Activated CD8-positive, alpha-beta memory T cell treated with anti-CD3 and anti-CD28 coated beads, Interleukin-2, amount 50 U/mL, for 48 hours (primary cell): ENCODE results near the gene TMEM131.
"Not testable (repeated sequence)": the region's sequence is repeated elsewhere in the genome, so short reads cannot be mapped to it uniquely, and the experiment has no call there.

Experiments used
- DNase-seq: peaks from one replicate; pipeline ENCODE4 v3.0.0-alpha.2; 2020

TMEM131 gene

DNA sequence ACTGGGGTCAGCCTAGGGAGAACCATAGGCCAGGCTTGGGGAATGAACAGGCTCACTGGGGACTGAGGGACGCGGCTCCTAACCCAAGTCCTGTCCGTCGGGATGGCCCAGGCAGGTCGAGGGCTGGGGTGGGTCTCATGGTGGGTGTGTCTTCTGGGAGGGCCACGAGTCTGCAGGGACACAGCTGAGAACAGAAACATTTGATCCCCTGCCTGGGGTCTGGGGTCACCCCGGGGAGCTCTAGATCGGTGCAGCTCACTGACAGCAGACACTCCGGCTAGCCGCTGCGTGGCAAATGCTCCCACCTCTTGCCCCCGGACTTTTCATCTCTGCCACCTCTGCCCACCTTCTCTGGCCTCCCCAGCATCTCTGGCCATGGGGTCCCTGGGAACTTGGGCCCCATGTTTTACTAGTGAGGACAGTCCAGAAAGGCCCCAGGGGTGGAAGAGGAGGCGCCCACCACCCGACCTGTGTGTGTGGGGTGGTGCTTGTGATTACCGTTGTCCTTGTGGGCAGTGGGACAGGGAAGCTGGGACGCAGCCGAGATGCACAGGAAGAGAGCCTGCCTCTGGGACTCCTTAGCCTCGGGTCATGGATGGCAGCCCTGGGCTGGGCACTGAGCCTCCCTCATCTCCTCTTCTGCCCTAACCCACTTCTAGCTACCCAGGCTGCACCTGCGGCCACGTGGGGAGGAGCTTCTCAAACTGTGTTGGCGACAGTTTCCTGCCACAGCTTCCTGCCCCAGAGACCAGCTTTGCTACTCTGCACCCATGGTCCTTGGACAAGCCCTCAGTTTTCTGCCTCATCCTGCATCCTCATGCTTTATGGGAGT, 277.5 kb downstream of the TMEM131 start:
- DNase-seq, result peak; percentile 80

GRCh38 chr2:97717613-97717995, 278.1 kb downstream of the TMEM131 start:
- no peak for DNase-seq

GRCh38 chr2:97716695-97717612, 278.8 kb downstream of the TMEM131 start:
- DNase-seq, result no peak

- DNase-seq, result no peak
Measured at GRCh38 chr2:97715951-97716694, 279.6 kb downstream of the TMEM131 start.

DNA sequence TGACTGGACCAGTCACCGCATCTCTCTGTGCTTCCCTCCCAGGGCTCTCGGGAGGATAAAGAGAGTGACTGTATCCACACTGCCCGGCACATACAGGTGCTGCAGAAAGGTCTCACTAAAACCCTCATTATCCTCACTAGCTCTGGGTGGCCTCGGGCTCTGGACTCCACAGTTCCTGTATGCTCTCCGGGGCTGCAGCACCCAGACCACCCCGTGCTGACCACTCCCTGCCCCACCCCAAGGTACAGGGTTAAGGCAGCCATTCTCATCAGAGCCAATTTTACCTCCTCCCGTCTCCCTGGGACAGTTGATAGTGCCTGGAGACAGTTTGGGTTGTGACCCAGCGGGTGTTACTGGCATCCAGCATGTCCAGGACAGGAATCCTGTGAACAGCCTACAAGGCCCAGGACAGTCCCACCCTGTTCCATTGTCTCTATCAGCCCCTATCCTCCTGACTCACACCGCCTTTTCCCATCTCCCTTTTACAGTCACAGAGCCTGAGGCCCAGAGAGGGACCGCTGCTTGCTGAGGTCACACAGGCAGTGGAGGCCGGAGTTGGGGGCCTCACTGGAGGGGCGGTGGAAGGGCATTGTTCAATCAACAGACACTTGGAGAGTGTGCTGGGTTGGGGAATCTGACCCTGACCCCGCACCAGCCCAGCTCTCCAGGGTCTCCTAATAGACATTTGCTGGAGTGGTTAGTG, 280.6 kb downstream of the TMEM131 start:
- DNase-seq, result no peak

GRCh38 chr2:97714084-97714949, 281.4 kb downstream of the TMEM131 start:
- DNase-seq, result no peak

- peak; percentile 82 for DNase-seq
Measured at GRCh38 chr2:97713296-97714083, 282.3 kb downstream of the TMEM131 start, which contains the start of gene ZAP70. Gene ZAP70 (plus strand): TSS chr2:97713576. CDS start chr2:97724037, 10,461 bp downstream.

DNA sequence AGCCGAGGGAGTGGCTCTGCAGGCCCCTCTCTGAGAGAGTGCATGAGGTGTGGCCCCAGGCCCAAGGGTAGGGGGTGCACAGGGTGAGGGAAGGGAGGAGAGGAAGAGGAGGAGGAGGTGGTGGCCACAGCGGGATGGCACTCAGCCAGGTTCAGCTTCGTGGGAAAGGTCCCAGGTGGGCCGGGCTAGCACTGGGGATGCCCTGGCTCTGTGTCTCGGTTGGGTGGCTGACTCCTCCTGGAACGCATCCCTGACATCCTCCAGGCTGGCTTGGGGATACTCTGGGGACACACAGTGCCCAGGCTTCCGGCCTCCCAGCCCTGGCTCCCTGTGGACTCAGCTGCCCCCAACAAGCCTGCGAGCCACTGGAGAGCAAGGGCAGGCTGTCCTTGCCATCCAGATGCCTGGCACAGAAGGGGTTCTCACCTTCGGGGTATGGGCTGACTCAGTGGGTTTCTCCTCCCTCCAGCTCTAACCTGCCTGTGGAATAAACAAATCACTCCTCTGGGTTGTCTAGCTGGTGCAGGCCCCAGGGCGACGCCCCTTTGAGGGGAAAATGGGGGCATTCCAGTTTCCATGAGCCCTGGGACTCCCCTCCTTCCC, 283.0 kb downstream of the TMEM131 start:
- DNase-seq, result peak; percentile 66

DNA sequence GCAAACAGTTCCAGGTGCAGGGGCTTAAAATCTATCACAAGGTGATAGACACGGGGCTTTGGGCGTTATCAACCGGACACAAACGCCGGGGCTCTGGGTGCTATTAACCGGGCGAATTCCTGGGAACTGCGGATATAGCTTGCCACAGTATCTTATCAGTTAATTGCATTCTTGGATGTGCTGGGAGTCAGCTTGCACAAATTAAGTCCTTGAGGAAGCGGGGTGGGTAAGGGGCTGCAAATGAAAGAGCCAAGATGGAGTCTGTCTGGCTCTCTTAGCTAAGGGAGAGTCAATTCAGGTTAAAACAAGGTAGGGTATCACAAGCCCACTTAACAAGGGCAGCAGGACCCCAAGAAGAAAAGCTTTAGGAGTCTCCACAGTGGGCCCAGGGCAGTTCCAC, 283.6 kb downstream of the TMEM131 start:
- DNase-seq, result not testable (repeated sequence)

GRCh38 chr2:97711394-97711711, 284.4 kb downstream of the TMEM131 start:
- DNase-seq, result no peak

DNA sequence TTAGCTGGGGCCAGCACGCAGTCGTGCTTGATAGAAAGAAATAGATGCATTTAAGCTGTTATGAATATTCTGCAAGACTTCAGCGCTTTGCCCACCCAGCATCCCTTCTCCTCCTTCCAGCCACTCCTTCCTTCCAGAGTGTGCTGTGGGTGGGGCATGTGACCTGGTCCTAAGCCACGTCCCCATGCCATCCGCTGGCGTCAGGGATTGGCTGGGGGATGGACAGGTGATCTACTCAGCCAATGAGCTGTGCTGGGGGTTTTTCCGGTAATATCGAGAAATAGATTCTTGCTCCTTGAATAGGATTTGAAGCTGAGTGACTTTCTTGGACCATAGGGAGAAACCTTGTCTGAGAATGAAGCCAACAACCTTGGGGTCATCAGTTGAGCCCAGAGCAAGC, 287.1 kb downstream of the TMEM131 start:
- no peak for DNase-seq

- DNase-seq, result no peak
Measured at GRCh38 chr2:97708048-97708380, 287.7 kb downstream of the TMEM131 start.

GRCh38 chr2:97707362-97708047, 288.2 kb downstream of the TMEM131 start:
- peak; percentile 44 for DNase-seq

- no peak for DNase-seq
Measured at GRCh38 chr2:97706708-97707345, 288.9 kb downstream of the TMEM131 start.
